ENCODE measurements around the gene ERP44. TPM values are rescaled to one million over a fixed set of nuclear protein-coding genes. Genes with fewer than 3 reads are reported as not detected.
"Not testable (repeated sequence)": the region's sequence is repeated elsewhere in the genome, so short reads cannot be mapped to it uniquely, and the experiment has no call there.

The ERP44 gene
- polyA plus RNA-seq, 1 donor = 17.5 TPM

- no peak for DNase-seq (ENCODE audit: low read depth)
These were observed 86.5 kb downstream of the ERP44 start for GRCh38 chr9:100012279-100012678.

GRCh38 chr9:100011062-100011681 lies 87.6 kb downstream of the ERP44 start:
- DNase-seq (ENCODE audit: low read depth) = no peak

GRCh38 chr9:99999797-100000196 lies 99.0 kb downstream of the ERP44 start:
- no peak for DNase-seq (ENCODE audit: low read depth)

- DNase-seq (ENCODE audit: low read depth) = no peak
These were observed 99.9 kb downstream of the ERP44 start for GRCh38 chr9:99998866-99999265.

GRCh38 chr9:99998266-99998665 lies 100.5 kb downstream of the ERP44 start:
- no peak for DNase-seq (ENCODE audit: low read depth)

- not testable (repeated sequence) for DNase-seq (ENCODE audit: low read depth)
These were observed 108.3 kb downstream of the ERP44 start for GRCh38 chr9:99990508-99990907.

GRCh38 chr9:99986642-99987041 lies 112.2 kb downstream of the ERP44 start:
- DNase-seq (ENCODE audit: low read depth) = no peak

GRCh38 chr9:99980598-99980997 lies 118.2 kb downstream of the ERP44 start:
- no peak for DNase-seq (ENCODE audit: low read depth)

GRCh38 chr9:99978221-99978620 lies 120.6 kb downstream of the ERP44 start:
- DNase-seq (ENCODE audit: low read depth) = no peak

GRCh38 chr9:99977033-99977792 lies 121.6 kb downstream of the ERP44 start:
- DNase-seq (ENCODE audit: low read depth) = no peak

- DNase-seq (ENCODE audit: low read depth) = no peak
These were observed 125.3 kb downstream of the ERP44 start for GRCh38 chr9:99973455-99973854.

- DNase-seq (ENCODE audit: low read depth) = no peak
These were observed 127.4 kb downstream of the ERP44 start for GRCh38 chr9:99971410-99971809.

GRCh38 chr9:99970481-99970880 lies 128.3 kb downstream of the ERP44 start:
- DNase-seq (ENCODE audit: low read depth) = no peak

GRCh38 chr9:99967457-99967856 lies 131.3 kb downstream of the ERP44 start:
- no peak for DNase-seq (ENCODE audit: low read depth)

GRCh38 chr9:99966716-99967115 lies 132.1 kb downstream of the ERP44 start:
- no peak for DNase-seq (ENCODE audit: low read depth)

GRCh38 chr9:99966001-99966400 lies 132.8 kb downstream of the ERP44 start:
- no peak for DNase-seq (ENCODE audit: low read depth)

- DNase-seq (ENCODE audit: low read depth) = no peak
These were observed 134.5 kb downstream of the ERP44 start for GRCh38 chr9:99964336-99964735.

- DNase-seq (ENCODE audit: low read depth) = no peak
These were observed 136.0 kb downstream of the ERP44 start for GRCh38 chr9:99962680-99963261.

GRCh38 chr9:99955606-99956005 lies 143.2 kb downstream of the ERP44 start:
- no peak for DNase-seq (ENCODE audit: low read depth)

GRCh38 chr9:99954819-99955218 lies 144.0 kb downstream of the ERP44 start:
- DNase-seq (ENCODE audit: low read depth) = no peak

GRCh38 chr9:99953861-99954507 lies 144.8 kb downstream of the ERP44 start:
- no peak for DNase-seq (ENCODE audit: low read depth)

GRCh38 chr9:99948896-99949295 lies 149.9 kb downstream of the ERP44 start:
- no peak for DNase-seq (ENCODE audit: low read depth)

- DNase-seq (ENCODE audit: low read depth) = no peak
These were observed 150.3 kb downstream of the ERP44 start for GRCh38 chr9:99948482-99948881.
